ENCODE measurements around the gene RTN1.

DNA sequence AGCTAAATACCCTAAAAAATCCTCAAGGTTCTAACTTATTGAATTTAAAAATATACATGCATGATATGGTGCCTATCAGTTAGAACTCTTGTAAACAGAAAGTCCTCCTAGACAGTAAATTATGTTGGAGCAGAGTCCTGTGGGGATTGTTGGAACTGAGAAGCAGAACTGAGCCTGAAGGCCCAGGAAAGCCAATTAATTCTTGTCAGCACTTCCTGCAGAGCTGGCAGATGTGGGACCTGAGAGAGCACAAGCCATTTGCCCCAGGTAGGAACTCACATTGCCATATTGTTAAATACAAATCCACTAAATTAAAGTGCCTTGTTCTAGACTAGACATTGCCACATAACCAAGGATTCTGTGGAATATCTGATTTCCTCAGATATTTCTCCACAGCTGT is 117.1 kb downstream of the RTN1 start:
- TF ChIP-seq, protein P1, sequence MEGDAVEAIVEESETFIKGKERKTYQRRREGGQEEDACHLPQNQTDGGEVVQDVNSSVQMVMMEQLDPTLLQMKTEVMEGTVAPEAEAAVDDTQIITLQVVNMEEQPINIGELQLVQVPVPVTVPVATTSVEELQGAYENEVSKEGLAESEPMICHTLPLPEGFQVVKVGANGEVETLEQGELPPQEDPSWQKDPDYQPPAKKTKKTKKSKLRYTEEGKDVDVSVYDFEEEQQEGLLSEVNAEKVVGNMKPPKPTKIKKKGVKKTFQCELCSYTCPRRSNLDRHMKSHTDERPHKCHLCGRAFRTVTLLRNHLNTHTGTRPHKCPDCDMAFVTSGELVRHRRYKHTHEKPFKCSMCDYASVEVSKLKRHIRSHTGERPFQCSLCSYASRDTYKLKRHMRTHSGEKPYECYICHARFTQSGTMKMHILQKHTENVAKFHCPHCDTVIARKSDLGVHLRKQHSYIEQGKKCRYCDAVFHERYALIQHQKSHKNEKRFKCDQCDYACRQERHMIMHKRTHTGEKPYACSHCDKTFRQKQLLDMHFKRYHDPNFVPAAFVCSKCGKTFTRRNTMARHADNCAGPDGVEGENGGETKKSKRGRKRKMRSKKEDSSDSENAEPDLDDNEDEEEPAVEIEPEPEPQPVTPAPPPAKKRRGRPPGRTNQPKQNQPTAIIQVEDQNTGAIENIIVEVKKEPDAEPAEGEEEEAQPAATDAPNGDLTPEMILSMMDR (IDR thresholded peaks at IDR 0.05; ENCODE audit: low read length): no peak
- no peak for TF ChIP-seq EZH2 (IDR thresholded peaks at IDR 0.05; ENCODE audit: borderline replicate concordance, low read length)

Measured in OCI-LY1 (cell line).